Trophoblast cell (in vitro differentiated cells and primary cell): ENCODE data around the gene NLGN4X.

Source experiments
- DNase-seq, 2 donors: peaks; one replicate each; pipeline ENCODE4 v3.0.0-alpha.2; 2016
- H2AFZ ChIP-seq: 2 replicates; pipeline ENCODE4 v1.6.1; 2013; ENCODE audit warnings: low read length, moderate library complexity, mild to moderate bottlenecking; ENCODE audit not compliant: insufficient read depth, poor library complexity
- H2AK5ac ChIP-seq: 2 replicates; pipeline ENCODE4 v1.6.1; 2013; ENCODE audit warnings: mild to moderate bottlenecking, low read length
- H2BK120ac ChIP-seq: 2 replicates; pipeline ENCODE4 v1.6.1; 2013; ENCODE audit warnings: low read length, mild to moderate bottlenecking, moderate library complexity; ENCODE audit not compliant: insufficient read depth, poor library complexity
- H2BK12ac ChIP-seq: 2 replicates; pipeline ENCODE4 v1.6.1; 2013; ENCODE audit warnings: mild to moderate bottlenecking, low read length, moderate library complexity
- H2BK5ac ChIP-seq: 2 replicates; pipeline ENCODE4 v1.6.1; 2013; ENCODE audit warnings: low read length, low read depth, moderate library complexity, mild to moderate bottlenecking; ENCODE audit not compliant: poor library complexity
- H3K14ac ChIP-seq: 2 replicates; pipeline ENCODE4 v1.6.1; 2013; ENCODE audit warnings: mild to moderate bottlenecking, low read length
- H3K18ac ChIP-seq: 2 replicates; pipeline ENCODE4 v1.6.1; 2013; ENCODE audit warnings: mild to moderate bottlenecking, low read length
- H3K23ac ChIP-seq: 2 replicates; pipeline ENCODE4 v1.6.1; 2013; ENCODE audit warnings: low read length
- H3K27ac ChIP-seq: 2 replicates; pipeline ENCODE4 v1.5.1; 2013; ENCODE audit warnings: low read depth, mild to moderate bottlenecking, inconsistent platforms, low read length, moderate library complexity
- H3K27me3 ChIP-seq: 2 replicates; pipeline ENCODE4 v1.6.1; 2013; ENCODE audit warnings: inconsistent platforms, mild to moderate bottlenecking, low read length, moderate library complexity; ENCODE audit not compliant: insufficient read depth
- H3K36me3 ChIP-seq, 2 experiments: 1 replicate in 1 of 2; 2 replicates in 1 of 2; pipeline ENCODE4 v1.6.1; 2013; ENCODE audit warnings: low read length in 2 of 2, mild to moderate bottlenecking in 2 of 2, moderate library complexity in 1 of 2; ENCODE audit not compliant: insufficient read depth in 2 of 2, control insufficient read depth in 1 of 2
- H3K4ac ChIP-seq: 2 replicates; pipeline ENCODE4 v1.6.1; 2013; ENCODE audit warnings: low read depth, mild to moderate bottlenecking, low read length, moderate library complexity
- H3K4me1 ChIP-seq, 2 experiments: 1 replicate in 1 of 2; 2 replicates in 1 of 2; pipeline ENCODE4 v1.6.1; 2013; ENCODE audit warnings: low read length in 2 of 2, mild to moderate bottlenecking in 2 of 2, moderate library complexity in 1 of 2; ENCODE audit not compliant: insufficient read depth in 2 of 2, control insufficient read depth in 1 of 2
- H3K4me2 ChIP-seq: 2 replicates; pipeline ENCODE4 v1.6.1; 2013; ENCODE audit warnings: inconsistent platforms, mild to moderate bottlenecking, low read length, moderate library complexity
- H3K4me3 ChIP-seq: 2 replicates; pipeline ENCODE4 v1.5.1; 2013; ENCODE audit warnings: mild to moderate bottlenecking, low read depth, low read length, inconsistent platforms
- H3K79me1 ChIP-seq: one replicate; pipeline ENCODE4 v1.6.1; 2013; ENCODE audit warnings: low read length
- H3K79me2 ChIP-seq: 2 replicates; pipeline ENCODE4 v1.6.1; 2013; ENCODE audit warnings: low read length, mild to moderate bottlenecking; ENCODE audit not compliant: control insufficient read depth, insufficient read depth, poor library complexity
- H3K9ac ChIP-seq: 2 replicates; pipeline ENCODE4 v1.6.1; 2013; ENCODE audit warnings: mild to moderate bottlenecking, low read length
- H3K9me3 ChIP-seq: 2 replicates; pipeline ENCODE4 v1.6.1; 2013; ENCODE audit warnings: low read depth, mild to moderate bottlenecking, control low read depth, inconsistent platforms, low read length; ENCODE audit not compliant: insufficient read depth
- H4K12ac ChIP-seq: 2 replicates; pipeline ENCODE4 v1.6.1; 2013; ENCODE audit warnings: low read depth, mild to moderate bottlenecking, low read length, moderate library complexity
- H4K8ac ChIP-seq: 2 replicates; pipeline ENCODE4 v1.6.1; 2013; ENCODE audit warnings: low read depth, mild to moderate bottlenecking, low read length, moderate library complexity
- H4K91ac ChIP-seq: one replicate; pipeline ENCODE4 v1.6.1; 2013; ENCODE audit warnings: low read depth, mild to moderate bottlenecking, low read length, moderate library complexity
- WGBS: extraction: QIAGEN DNeasy Blood & Tissue Kit; methylation state at CpG from one replicate; pipeline ENCODE4 v1.1.7; 2013; ENCODE audit warnings: missing lambda C conversion rate; ENCODE audit not compliant: insufficient read length, insufficient coverage; ENCODE audit errors: extremely low coverage; 5-methylcytosine and 5-hydroxymethylcytosine counted together

NLGN4X gene

GRCh38 chrX:6244666-6245065, 16.0 kb upstream of the NLGN4X start:
- Histone ChIP-seq H3K4me1 (no peaks in the 10 kb centered on the region), H2AK5ac (no peak overlapping the region), H3K23ac (no peak overlapping the region), H2AFZ (no peak overlapping the region), H3K14ac (no peak overlapping the region), H2BK120ac (no peak overlapping the region), H3K27me3 (no peaks in the 10 kb centered on the region), H3K27ac (no peak overlapping the region), H4K91ac (no peak overlapping the region), H2BK5ac (no peak overlapping the region), H3K9me3 (no peaks in the 10 kb centered on the region), H4K12ac (no peak overlapping the region), H3K4me2 (no peak overlapping the region), H3K79me1 (no peaks in the 10 kb centered on the region), H4K8ac (no peak overlapping the region), H3K9ac (no peak overlapping the region), H3K18ac (no peak overlapping the region), H2BK12ac (no peak overlapping the region), H3K79me2 (no peaks in the 10 kb centered on the region), H3K4ac (no peak overlapping the region), H3K36me3 (no peaks in the 10 kb centered on the region), H3K4me3 (no peak overlapping the region)
- WGBS: no CpG with 5 or more reads among the region's 6 CpGs
- no peak for DNase-seq

GRCh38 chrX:6238576-6238975, 9.9 kb upstream of the NLGN4X start:
- H4K91ac ChIP-seq: no peak overlapping the region
- H3K14ac ChIP-seq: no peak overlapping the region
- WGBS: no CpG with 5 or more reads among the region's 3 CpGs
- H2BK5ac ChIP-seq: no peak overlapping the region
- no peak overlapping the region for H3K9ac ChIP-seq
- H2BK120ac ChIP-seq: no peak overlapping the region
- H3K4me1 ChIP-seq: no peaks in the 10 kb centered on the region
- H3K23ac ChIP-seq: no peak overlapping the region
- no peak overlapping the region for H3K4me2 ChIP-seq
- H3K4me3 ChIP-seq: no peak overlapping the region
- no peaks in the 10 kb centered on the region for H3K79me2 ChIP-seq
- H3K36me3 ChIP-seq: no peaks in the 10 kb centered on the region
- no peaks in the 10 kb centered on the region for H3K79me1 ChIP-seq
- no peak for DNase-seq
- no peak overlapping the region for H2AK5ac ChIP-seq
- H3K27me3 ChIP-seq: no peaks in the 10 kb centered on the region
- no peaks in the 10 kb centered on the region for H3K9me3 ChIP-seq
- H3K18ac ChIP-seq: no peak overlapping the region
- H3K4ac ChIP-seq: no peak overlapping the region
- H2AFZ ChIP-seq: no peak overlapping the region
- H4K8ac ChIP-seq: no peak overlapping the region
- no peak overlapping the region for H2BK12ac ChIP-seq
- H4K12ac ChIP-seq: no peak overlapping the region
- H3K27ac ChIP-seq: no peak overlapping the region

- DNase-seq: no peak
- peaks cover 4% of the 10 kb centered on the region for H3K79me2 ChIP-seq
- no peak overlapping the region for H3K27ac ChIP-seq
- H4K91ac ChIP-seq: no peak overlapping the region
- H3K4me1 ChIP-seq: peaks cover 3 to 6% of the 10 kb centered on the region in 2 experiments
- no peak overlapping the region for H2AFZ ChIP-seq
- H3K4ac ChIP-seq: no peak overlapping the region
- H4K12ac ChIP-seq: no peak overlapping the region
- no peaks in the 10 kb centered on the region for H3K27me3 ChIP-seq
- H2BK5ac ChIP-seq: no peak overlapping the region
- H3K23ac ChIP-seq: no peak overlapping the region
- H2AK5ac ChIP-seq: no peak overlapping the region
- no peak overlapping the region for H3K9ac ChIP-seq
- H3K4me2 ChIP-seq: peak overlapping the region; percentile 93
- no peak overlapping the region for H3K18ac ChIP-seq
- H2BK12ac ChIP-seq: no peak overlapping the region
- H4K8ac ChIP-seq: no peak overlapping the region
- no CpG with 5 or more reads among the region's 8 CpGs for WGBS
- no peaks in the 10 kb centered on the region for H3K79me1 ChIP-seq
- H3K9me3 ChIP-seq: no peaks in the 10 kb centered on the region
- H3K14ac ChIP-seq: no peak overlapping the region
- no peak overlapping the region for H3K4me3 ChIP-seq
- H2BK120ac ChIP-seq: no peak overlapping the region
- no peaks in the 10 kb centered on the region for H3K36me3 ChIP-seq
These were observed 732 bp downstream of the NLGN4X start for GRCh38 chrX:6227935-6228334.

GRCh38 chrX:6227453-6227835, 1.2 kb downstream of the NLGN4X start:
- Histone ChIP-seq H3K23ac (no peak overlapping the region), H3K4me2 (peak overlapping the region; percentile 93), H3K9ac (no peak overlapping the region), H2BK12ac (no peak overlapping the region), H3K36me3 (no peaks in the 10 kb centered on the region), H2AFZ (no peak overlapping the region), H4K8ac (peak overlapping the region; percentile 25), H3K79me2 (peaks cover 4% of the 10 kb centered on the region), H2AK5ac (no peak overlapping the region), H3K4ac (no peak overlapping the region), H4K91ac (peak overlapping the region; percentile 9), H4K12ac (no peak overlapping the region), H3K4me3 (peak overlapping the region; percentile 82), H3K18ac (no peak overlapping the region), H3K27me3 (no peaks in the 10 kb centered on the region), H3K79me1 (no peaks in the 10 kb centered on the region), H3K4me1 (peaks cover 3 to 6% of the 10 kb centered on the region in 2 experiments), H3K27ac (no peak overlapping the region), H2BK120ac (no peak overlapping the region), H3K9me3 (no peaks in the 10 kb centered on the region), H3K14ac (no peak overlapping the region), H2BK5ac (no peak overlapping the region)
- no peak for DNase-seq
- WGBS: no CpG with 5 or more reads among the region's 25 CpGs
